H9 (cell line): Measurements from ENCODE around the gene SH3PXD2B. TPM values are rescaled to one million over a fixed set of nuclear protein-coding genes. Genes with fewer than 3 reads are reported as not detected.

ENCODE experiments used
- DNase-seq: peaks from one replicate; pipeline ENCODE4 v3.0.0-alpha.2; 2017
- H2AFZ ChIP-seq: one replicate; pipeline ENCODE4 v1.6.1; 2013; ENCODE audit warnings: mild to moderate bottlenecking, low read length, control low read depth, moderate library complexity
- H2AK5ac ChIP-seq: 2 replicates; pipeline ENCODE4 v1.6.1; 2013; ENCODE audit warnings: low read length, control low read depth, mixed read lengths; ENCODE audit not compliant: insufficient read length
- H2BK120ac ChIP-seq: one replicate; pipeline ENCODE4 v1.6.1; 2013; ENCODE audit warnings: low read depth, mild to moderate bottlenecking, low read length, control low read depth, inconsistent platforms; ENCODE audit not compliant: poor library complexity, severe bottlenecking
- H2BK12ac ChIP-seq: 2 replicates; pipeline ENCODE4 v1.6.1; 2013; ENCODE audit warnings: low read length, control low read depth, mixed read lengths, low read depth; ENCODE audit not compliant: insufficient read length
- H2BK15ac ChIP-seq: 2 replicates; pipeline ENCODE4 v1.6.1; 2013; ENCODE audit warnings: low read depth, low read length, control low read depth
- H2BK20ac ChIP-seq: one replicate; pipeline ENCODE4 v1.6.1; 2013; ENCODE audit warnings: low read depth, mild to moderate bottlenecking, low read length, control low read depth, inconsistent platforms; ENCODE audit not compliant: poor library complexity, severe bottlenecking
- H2BK5ac ChIP-seq: 2 replicates; pipeline ENCODE4 v1.6.1; 2013; ENCODE audit warnings: low read length, control low read depth, mixed read lengths; ENCODE audit not compliant: insufficient read length
- H3K14ac ChIP-seq: 2 replicates; pipeline ENCODE4 v1.6.1; 2013; ENCODE audit warnings: low read length, control low read depth; ENCODE audit not compliant: insufficient read depth
- H3K18ac ChIP-seq: 2 replicates; pipeline ENCODE4 v1.6.1; 2013; ENCODE audit warnings: low read depth, mild to moderate bottlenecking, mixed read lengths, low read length, control low read depth; ENCODE audit not compliant: insufficient read length
- H3K23ac ChIP-seq: 2 replicates; pipeline ENCODE4 v1.6.1; 2013; ENCODE audit warnings: low read length, control low read depth, mixed read lengths, low read depth; ENCODE audit not compliant: insufficient read length
- H3K23me2 ChIP-seq: 2 replicates; pipeline ENCODE4 v1.6.1; 2013; ENCODE audit warnings: low read depth, mild to moderate bottlenecking, mixed read lengths, low read length, control low read depth; ENCODE audit not compliant: insufficient read length, poor library complexity, severe bottlenecking
- H3K27ac ChIP-seq: 2 replicates; pipeline ENCODE4 v1.5.1; 2013; ENCODE audit warnings: low read length, control low read depth, mixed read lengths, low read depth; ENCODE audit not compliant: insufficient read length
- H3K27me3 ChIP-seq: 2 replicates; pipeline ENCODE4 v1.6.1; 2013; ENCODE audit warnings: low read length, control low read depth, inconsistent platforms; ENCODE audit not compliant: insufficient read depth
- H3K4ac ChIP-seq: 2 replicates; pipeline ENCODE4 v1.6.1; 2013; ENCODE audit warnings: low read depth, mild to moderate bottlenecking, control low read depth, inconsistent platforms, low read length, moderate library complexity
- H3K4me1 ChIP-seq: 2 replicates; pipeline ENCODE4 v1.6.1; 2013; ENCODE audit warnings: low read length, control low read depth, inconsistent platforms; ENCODE audit not compliant: insufficient read depth
- H3K4me2 ChIP-seq: 2 replicates; pipeline ENCODE4 v1.6.1; 2013; ENCODE audit warnings: low read length, control low read depth, mixed read lengths; ENCODE audit not compliant: insufficient read length, insufficient read depth
- H3K56ac ChIP-seq: 2 replicates; pipeline ENCODE4 v1.6.1; 2013; ENCODE audit warnings: low read depth, mild to moderate bottlenecking, mixed read lengths, low read length, control low read depth; ENCODE audit not compliant: insufficient read length
- H3K79me1 ChIP-seq: 2 replicates; pipeline ENCODE4 v1.6.1; 2013; ENCODE audit warnings: low read depth, mild to moderate bottlenecking, moderate library complexity, low read length, control low read depth, inconsistent platforms; ENCODE audit not compliant: insufficient read depth, poor library complexity, severe bottlenecking
- H3K79me2 ChIP-seq: 2 replicates; pipeline ENCODE4 v1.6.1; 2013; ENCODE audit warnings: low read length, control low read depth, inconsistent platforms; ENCODE audit not compliant: insufficient read depth
- H3K9ac ChIP-seq: 2 replicates; pipeline ENCODE4 v1.6.1; 2013; ENCODE audit warnings: low read length, control low read depth, mixed read lengths; ENCODE audit not compliant: insufficient read length; ENCODE audit errors: extremely low read depth
- H3K9me3 ChIP-seq: one replicate; pipeline ENCODE4 v1.6.1; 2013; ENCODE audit warnings: low read depth, low read length, inconsistent platforms; ENCODE audit not compliant: control insufficient read depth
- H3T11ph ChIP-seq: one replicate; pipeline ENCODE4 v1.6.1; 2013; ENCODE audit warnings: mild to moderate bottlenecking, low read length, control low read depth, inconsistent platforms
- H4K20me1 ChIP-seq: one replicate; pipeline ENCODE4 v1.6.1; 2013; ENCODE audit not compliant: control insufficient read depth, insufficient read length, insufficient read depth
- H4K5ac ChIP-seq: 2 replicates; pipeline ENCODE4 v1.6.1; 2013; ENCODE audit warnings: low read depth, mild to moderate bottlenecking, mixed read lengths, low read length, control low read depth; ENCODE audit not compliant: insufficient read length
- H4K8ac ChIP-seq: replicated peaks from 2 replicates; pipeline ENCODE4 v1.6.1; 2013; ENCODE audit warnings: low read length, control low read depth, mixed read lengths, low read depth; ENCODE audit not compliant: insufficient read length
- H4K91ac ChIP-seq: 2 replicates; pipeline ENCODE4 v1.6.1; 2013; ENCODE audit warnings: low read depth, mild to moderate bottlenecking, moderate library complexity, mixed read lengths, low read length, control low read depth; ENCODE audit not compliant: insufficient read length
- H3K27ac Mint-ChIP-seq, 3 experiments: 2 replicates in 2 of 3; 3 replicates in 1 of 3; pipeline ENCODE4 v1.8.0; 2020 to 2021; ENCODE audit warnings: mixed read lengths in 3 of 3, mild to moderate bottlenecking in 1 of 3, moderate library complexity in 1 of 3
- H3K27me3 Mint-ChIP-seq: 2 replicates; pipeline ENCODE4 v1.8.0; 2021; ENCODE audit warnings: low read depth, mild to moderate bottlenecking, moderate library complexity, mixed read lengths
- H3K36me3 Mint-ChIP-seq, 3 experiments: 2 replicates in 2 of 3; 3 replicates in 1 of 3; pipeline ENCODE4 v1.8.0; 2020 to 2021; ENCODE audit warnings: low read depth in 3 of 3, mixed read lengths in 3 of 3; ENCODE audit not compliant: insufficient read depth in 1 of 3
- H3K4me1 Mint-ChIP-seq, 2 experiments: 2 replicates each; pipeline ENCODE4 v1.8.0; 2020; ENCODE audit warnings: mixed read lengths in 2 of 2
- H3K4me3 Mint-ChIP-seq, 2 experiments: 2 replicates in 1 of 2; 3 replicates in 1 of 2; pipeline ENCODE4 v1.8.0; 2020 to 2021; ENCODE audit warnings: mild to moderate bottlenecking in 2 of 2, mixed read lengths in 2 of 2, moderate library complexity in 1 of 2
- H3K9me3 Mint-ChIP-seq, 2 experiments: 2 replicates in 1 of 2; 3 replicates in 1 of 2; pipeline ENCODE4 v1.8.0; 2020; ENCODE audit warnings: mild to moderate bottlenecking in 2 of 2, mixed read lengths in 2 of 2, moderate library complexity in 1 of 2
- WGBS: extraction: QIAGEN DNeasy Blood & Tissue Kit; methylation state at CpG from one replicate; pipeline ENCODE4 v1.1.7; 2013; ENCODE audit warnings: missing lambda C conversion rate, low lambda C conversion rate, mixed read lengths; ENCODE audit not compliant: insufficient read length; ENCODE audit errors: extremely low coverage; 5-methylcytosine and 5-hydroxymethylcytosine counted together
- total RNA-seq: library from RNA; stranded (reverse); gene quantifications from 2 replicates; pipeline ENCODE4 v1.2.1, GENCODE V29; 2021
- TF ChIP-seq, protein P1 (sequence below): fragments of 200-600 bp; sonication (generic); conservative IDR thresholded peaks from 3 replicates; pipeline ENCODE4 v1.8.0; 2021; ENCODE audit warnings: antibody characterized with exemption, mild to moderate bottlenecking

The SH3PXD2B gene
- total RNA-seq, 1 experiment from 2014 or later: 49.0 TPM

DNA sequence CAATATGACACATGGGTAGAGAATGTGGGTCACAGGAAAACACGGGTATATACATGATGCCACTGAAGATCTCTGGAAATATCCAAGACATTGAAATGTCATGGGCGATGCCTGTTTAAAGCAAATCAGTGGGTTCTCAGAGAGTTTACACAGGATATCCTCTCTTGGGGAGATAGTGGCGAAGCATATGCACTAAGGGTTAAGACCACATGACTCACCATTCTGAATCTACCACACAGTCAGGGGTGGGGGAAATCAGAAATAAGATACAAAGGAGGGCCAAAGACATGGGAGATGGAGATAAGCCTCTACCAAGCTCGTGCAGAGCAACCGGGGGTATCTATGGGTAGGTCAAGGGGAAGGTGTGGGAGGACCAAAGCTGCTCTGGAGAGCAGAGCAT lies 58.8 kb downstream of the SH3PXD2B start:
- Histone ChIP-seq H2AK5ac (no peak overlapping the region), H3K9me3 (no peaks in the 10 kb centered on the region), H2BK20ac (no peak overlapping the region), H3K79me2 (no peaks in the 10 kb centered on the region), H2BK12ac (peak overlapping the region; percentile 73), H4K20me1 (no peaks in the 10 kb centered on the region), H3K79me1 (peaks cover 2% of the 10 kb centered on the region), H3K56ac (no peak overlapping the region), H3K23ac (no peak overlapping the region), H3K23me2 (no peaks in the 10 kb centered on the region), H3K27me3 (no peaks in the 10 kb centered on the region), H3K9ac (peak overlapping the region; percentile 14), H4K5ac (no peak overlapping the region), H3K27ac (no peak overlapping the region), H3K14ac (no peak overlapping the region), H3K4me1 (no peaks in the 10 kb centered on the region), H3K4me2 (no peak overlapping the region), H4K8ac (no peak overlapping the region), H2BK5ac (no peak overlapping the region), H3T11ph (no peak overlapping the region), H3K4ac (no peak overlapping the region), H2BK120ac (no peak overlapping the region), H2BK15ac (no peak overlapping the region), H3K18ac (no peak overlapping the region), H2AFZ (no peak overlapping the region), H4K91ac (no peak overlapping the region)
- TF ChIP-seq, protein P1, sequence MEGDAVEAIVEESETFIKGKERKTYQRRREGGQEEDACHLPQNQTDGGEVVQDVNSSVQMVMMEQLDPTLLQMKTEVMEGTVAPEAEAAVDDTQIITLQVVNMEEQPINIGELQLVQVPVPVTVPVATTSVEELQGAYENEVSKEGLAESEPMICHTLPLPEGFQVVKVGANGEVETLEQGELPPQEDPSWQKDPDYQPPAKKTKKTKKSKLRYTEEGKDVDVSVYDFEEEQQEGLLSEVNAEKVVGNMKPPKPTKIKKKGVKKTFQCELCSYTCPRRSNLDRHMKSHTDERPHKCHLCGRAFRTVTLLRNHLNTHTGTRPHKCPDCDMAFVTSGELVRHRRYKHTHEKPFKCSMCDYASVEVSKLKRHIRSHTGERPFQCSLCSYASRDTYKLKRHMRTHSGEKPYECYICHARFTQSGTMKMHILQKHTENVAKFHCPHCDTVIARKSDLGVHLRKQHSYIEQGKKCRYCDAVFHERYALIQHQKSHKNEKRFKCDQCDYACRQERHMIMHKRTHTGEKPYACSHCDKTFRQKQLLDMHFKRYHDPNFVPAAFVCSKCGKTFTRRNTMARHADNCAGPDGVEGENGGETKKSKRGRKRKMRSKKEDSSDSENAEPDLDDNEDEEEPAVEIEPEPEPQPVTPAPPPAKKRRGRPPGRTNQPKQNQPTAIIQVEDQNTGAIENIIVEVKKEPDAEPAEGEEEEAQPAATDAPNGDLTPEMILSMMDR: no peak
- peaks cover 32 to 43% of the 10 kb centered on the region in 2 experiments for H3K4me1 Mint-ChIP-seq
- H3K36me3 Mint-ChIP-seq: peaks cover 69 to 89% (median 85%) of the 10 kb centered on the region in 3 experiments
- peak overlapping the region in 2 of 3 experiments; percentile 20 to 28; a peak in 2 of 7 replicates for H3K27ac Mint-ChIP-seq
- H3K4me3 Mint-ChIP-seq: no peak overlapping the region
- peaks cover 14 to 20% of the 10 kb centered on the region in 2 experiments for H3K9me3 Mint-ChIP-seq
- WGBS: no CpG with 5 or more reads among the region's 5 CpGs
- DNase-seq: no peak
- no peaks in the 10 kb centered on the region for H3K27me3 Mint-ChIP-seq
